Stimulated activated CD8-positive, alpha-beta memory T cell treated with anti-CD3 and anti-CD28 coated beads, Interleukin-4, amount 100 ng/mL, for 24 hours (primary cell): ENCODE results near the gene DPF3.

ENCODE experiments used
- DNase-seq: peaks from one replicate; pipeline ENCODE4 v3.0.0-alpha.2; 2020; ENCODE audit warnings: low read depth

The DPF3 gene

GRCh38 chr14:72893636-72894322 lies at the start of gene DPF3:
DPF3 (minus strand) TSS chr14:72894101; CDS start chr14:72894088, 13 bp downstream.
- DNase-seq = peak; percentile 92

GRCh38 chr14:72942934-72943333 lies 49.0 kb upstream of the DPF3 start:
- DNase-seq = no peak

DNA sequence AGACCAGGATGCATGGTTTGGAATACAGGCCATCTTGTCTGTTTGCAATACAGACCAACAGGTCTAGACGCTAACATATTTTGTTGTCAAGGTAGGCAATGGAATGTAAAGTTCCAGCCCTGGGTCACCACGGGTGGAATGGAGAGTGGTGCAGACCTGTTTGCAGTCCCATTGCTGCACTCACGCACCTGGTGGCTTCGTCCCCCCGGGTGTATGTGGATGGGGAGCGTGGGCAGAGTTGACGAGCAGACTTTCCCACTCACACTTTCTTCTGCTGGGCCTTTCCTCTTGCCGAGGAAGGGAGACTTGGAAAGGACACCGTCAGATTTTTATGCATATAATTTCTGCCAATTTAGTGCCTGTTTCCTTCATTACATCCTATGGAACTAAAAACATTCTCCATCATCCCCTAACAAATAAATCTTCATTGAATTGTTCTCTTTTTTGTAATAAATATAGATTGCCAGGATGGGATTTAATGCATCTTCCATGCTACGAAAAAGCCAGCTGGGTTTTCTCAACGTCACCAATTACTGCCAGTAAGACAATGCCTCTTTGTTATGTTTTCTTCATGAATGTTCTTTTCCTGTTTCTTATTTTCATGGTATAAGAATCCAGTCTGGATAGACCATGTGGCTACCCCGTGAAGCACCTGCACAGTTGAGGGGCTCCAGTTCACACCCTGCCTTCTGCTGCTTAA lies 47.5 kb upstream of the DPF3 start:
- no peak for DNase-seq

- no peak for DNase-seq
These were observed 45.7 kb upstream of the DPF3 start for GRCh38 chr14:72939630-72940029.

DNA sequence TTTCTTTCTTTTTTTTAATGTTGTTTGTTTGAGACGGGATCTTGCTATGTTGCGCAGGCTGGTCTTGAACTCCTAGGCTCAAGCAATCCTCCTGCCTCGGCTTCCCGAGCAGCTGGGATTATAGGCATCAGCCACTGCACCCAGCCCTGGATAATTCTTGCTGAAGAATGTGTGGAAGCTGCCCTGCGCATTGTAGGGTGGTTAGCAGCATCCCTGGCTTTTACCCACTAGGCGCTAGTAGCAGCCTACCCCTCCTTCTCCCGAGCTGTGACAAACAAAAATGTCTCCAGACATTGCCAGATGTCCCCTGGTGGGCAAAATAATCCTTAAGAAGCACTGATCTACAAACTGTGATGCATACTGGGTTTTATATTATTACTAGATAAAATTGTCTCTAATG lies 39.0 kb upstream of the DPF3 start:
- DNase-seq = no peak

GRCh38 chr14:72929316-72930080 lies 35.6 kb upstream of the DPF3 start:
- DNase-seq = no peak

- DNase-seq = no peak
These were observed 35.0 kb upstream of the DPF3 start for GRCh38 chr14:72928872-72929271.

DNA sequence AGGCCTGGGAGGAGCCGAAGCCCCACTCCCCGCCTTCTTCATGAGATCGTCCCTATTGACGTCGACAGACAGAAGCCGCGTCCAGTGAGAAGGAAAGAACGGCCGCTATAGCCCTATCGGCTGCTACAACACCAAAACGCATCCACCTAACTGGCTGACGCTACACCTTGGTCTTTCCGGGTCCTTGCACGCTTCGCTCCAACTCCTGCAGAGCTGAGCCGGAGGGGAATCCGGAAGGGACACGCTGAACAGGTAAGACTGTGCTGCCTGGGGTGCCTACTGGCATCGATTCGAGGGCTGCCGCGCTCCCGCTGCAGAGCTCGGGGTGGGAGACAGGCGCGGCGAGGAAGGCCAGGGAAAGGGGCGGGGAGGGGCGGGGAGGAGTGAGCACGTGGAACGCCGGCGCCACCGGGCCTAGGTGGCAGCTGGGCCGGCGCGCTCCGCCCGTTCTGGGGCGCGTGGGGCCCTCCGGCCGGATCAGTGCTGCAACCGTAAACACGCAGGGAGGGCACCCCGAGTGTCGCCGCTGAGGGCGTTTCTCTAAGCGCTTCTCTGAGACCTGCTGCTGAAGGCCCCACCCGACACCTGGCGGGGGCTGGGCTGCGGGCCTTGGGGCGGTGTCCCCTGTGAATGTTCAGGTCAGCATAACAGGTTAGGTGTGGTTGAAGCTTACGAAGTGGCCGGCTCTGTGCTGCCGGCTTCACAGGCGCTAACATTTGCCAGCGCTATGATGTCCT lies 32.6 kb upstream of the DPF3 start, which contains the start of gene DCAF4:
Gene DCAF4 (plus strand): TSS at position 173 of the 737 bp plus-strand sequence. CDS start 11,515 bp downstream, outside the sequence.
- peak; percentile 91 for DNase-seq

DNA sequence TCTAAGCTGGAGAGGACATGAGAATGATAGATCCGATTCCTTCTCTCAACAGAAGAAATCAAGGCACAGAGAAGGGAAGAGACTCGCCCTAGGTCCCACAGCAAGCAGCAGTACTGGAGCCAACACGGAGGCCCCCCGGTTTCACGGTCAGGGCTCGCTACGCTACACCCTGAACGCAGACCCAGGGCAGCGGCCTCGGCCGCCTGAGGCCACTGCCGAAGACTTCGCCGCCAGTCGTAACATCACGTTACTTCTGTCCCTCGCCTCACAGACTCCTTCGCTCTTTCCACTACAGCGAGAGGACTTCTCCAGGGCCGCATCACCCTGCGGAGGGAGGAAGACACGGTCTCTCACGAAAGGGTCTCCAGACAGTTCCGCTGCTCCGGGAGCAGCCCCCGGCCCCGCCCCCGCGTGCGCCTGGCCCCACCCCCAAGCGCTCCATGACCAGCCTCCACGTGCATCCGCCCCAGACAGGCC lies 32.0 kb upstream of the DPF3 start:
- no peak for DNase-seq

DNA sequence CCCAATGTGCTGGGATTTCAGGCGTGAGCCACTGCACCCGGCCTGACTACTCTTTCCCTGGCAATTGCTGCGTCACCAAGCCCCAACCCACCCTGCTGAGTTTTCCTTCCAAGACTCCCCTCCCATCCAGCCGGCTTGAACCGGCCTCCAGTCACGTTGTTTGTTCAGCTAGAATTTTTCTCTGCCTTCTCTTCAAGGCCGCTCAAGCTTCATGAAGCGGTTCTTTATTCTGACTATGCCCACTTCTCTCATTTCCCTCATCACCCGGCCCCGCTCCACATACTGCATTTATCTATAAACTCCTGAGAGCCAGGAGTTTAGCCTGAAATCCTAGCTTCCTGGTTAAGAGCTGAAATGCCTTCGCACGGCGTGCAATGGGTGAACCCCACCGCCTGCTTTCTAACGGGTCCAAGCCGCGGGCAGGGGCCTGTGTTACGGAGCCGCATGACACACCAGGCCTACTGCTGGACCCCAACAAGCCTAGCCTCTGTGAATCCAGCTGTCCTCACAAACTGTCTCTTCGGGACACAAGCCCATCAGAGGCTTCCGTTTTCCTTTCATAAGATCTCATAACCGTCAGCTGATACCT lies 31.4 kb upstream of the DPF3 start:
- DNase-seq = no peak

- DNase-seq = no peak
These were observed 30.4 kb upstream of the DPF3 start for GRCh38 chr14:72924337-72924736.

DNA sequence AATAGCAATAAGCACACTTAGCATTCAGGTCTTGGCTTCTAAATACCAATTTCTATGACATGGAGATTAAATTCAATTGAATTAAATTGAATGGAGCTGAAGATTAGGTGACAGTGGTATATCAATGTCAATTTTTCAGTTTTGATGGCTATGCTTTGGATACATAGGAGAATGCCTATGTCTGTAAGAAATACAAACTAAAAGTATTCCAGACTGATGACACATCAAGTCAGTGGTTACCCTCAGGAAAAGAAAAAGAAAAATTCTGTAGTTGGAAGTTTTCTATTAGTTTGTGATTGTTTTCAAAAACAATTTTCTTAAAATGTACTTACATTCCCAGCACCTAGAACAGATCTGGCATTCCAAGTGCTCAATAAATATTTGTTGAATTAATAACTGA lies 27.5 kb upstream of the DPF3 start:
- DNase-seq = no peak

DNA sequence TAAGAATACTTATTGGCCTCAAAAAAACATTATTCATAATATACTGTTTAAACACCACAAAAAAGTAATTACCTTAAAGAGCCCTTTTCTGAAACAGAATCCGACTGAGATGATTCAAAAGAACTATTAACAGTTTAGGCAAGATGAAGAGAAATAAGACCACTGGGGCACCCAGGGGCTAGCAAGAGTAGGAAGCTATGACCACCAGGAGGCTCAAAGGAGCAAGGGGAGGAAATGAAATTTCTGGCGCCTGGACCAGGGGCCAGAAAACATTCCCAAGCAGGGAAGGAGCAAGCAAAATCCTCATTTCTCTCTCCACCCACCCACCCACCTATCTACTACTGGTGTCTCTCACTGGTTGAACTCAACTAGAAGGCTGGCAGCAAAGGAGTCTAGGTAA lies 26.1 kb upstream of the DPF3 start:
- DNase-seq = no peak

DNA sequence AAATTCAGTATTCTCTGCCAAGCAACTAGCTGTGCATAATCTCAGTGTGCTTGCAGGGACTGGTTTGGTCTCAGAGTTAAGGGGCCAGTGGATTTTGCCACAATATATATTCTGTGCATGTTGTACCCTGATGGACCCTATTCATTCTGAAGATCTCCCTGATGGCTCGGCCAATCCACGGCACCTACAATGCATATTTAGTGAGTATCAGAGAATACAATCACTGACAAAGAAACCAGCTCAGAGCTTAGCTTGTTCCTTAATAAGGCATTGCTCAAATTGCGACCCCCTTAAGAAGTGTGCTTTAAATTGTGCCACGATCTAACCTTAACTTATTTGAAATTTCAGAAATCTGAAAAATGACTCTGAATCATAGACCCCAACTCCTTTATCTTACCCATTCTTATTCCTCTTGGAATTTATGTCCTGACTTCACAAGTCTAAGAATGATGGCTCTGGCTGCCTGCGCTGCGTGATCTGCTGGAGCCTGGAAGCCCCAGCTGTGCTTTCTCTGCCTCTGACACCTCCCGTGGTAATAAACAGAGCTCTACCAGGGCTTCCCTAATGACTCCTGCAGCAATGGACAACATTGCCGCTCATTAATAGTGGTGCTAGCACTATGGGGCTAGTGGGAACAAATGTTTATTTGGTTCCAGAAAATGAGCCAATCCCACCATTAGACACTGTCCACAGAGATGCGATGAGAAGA lies 23.3 kb upstream of the DPF3 start:
- DNase-seq = no peak

DNA sequence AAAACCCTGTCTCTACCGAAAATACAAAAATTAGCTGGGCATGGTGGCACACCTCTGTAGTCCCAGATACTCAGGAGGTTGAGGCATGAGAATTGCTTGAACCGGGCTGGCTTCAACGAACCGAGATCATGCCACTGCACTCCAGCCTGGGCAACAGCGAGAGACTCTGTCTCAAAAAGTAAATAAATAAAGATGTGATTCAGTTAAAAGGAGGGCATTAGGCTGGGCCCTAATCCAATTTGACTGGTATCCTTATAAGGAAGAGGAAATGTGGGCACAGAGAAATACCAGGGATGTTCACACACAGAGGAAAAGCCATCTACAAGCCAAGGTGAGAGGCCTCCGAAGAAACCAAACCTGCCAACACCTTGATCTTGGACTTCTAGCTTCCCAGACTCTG lies 22.3 kb upstream of the DPF3 start:
- DNase-seq = no peak

DNA sequence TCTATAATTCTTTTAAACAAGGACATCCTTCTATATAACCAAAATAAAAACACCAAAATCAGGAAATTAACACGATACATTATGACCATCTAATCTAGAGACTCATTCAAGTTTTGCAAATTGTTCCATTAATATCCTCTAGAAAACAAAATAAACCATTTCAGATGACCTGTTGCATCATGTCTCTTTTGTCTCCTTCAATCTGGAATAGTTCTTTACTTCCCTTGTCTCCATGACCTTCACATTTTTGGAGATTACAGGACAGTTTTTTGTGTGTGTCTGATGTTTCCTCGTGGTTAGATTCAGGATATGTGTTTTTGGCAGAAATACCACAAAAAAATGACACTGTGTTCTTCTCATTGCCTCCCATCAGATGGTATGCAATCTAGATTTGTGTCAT lies 19.9 kb upstream of the DPF3 start:
- DNase-seq = no peak

GRCh38 chr14:72909163-72909562 lies 15.3 kb upstream of the DPF3 start:
- DNase-seq = no peak

DNA sequence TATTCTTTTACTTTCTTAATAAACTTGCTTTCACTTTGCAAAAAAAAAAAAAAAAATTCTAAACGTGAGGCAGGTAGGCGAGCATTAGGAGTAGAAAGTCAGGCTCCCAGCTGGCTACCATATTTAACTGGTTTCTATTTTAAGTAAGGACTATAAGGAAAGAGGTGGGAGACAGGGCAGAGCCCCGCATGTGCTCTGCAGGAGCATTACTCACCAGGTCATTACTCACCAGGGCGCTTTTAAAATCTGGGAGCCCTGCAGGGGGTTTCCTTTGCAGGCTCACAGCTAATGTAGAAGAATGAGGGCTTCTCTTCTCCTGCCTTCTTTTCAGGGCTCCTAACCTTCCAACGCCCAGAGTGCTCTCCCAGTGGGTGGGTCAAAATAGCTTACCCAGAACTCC lies 14.0 kb upstream of the DPF3 start:
- no peak for DNase-seq

DNA sequence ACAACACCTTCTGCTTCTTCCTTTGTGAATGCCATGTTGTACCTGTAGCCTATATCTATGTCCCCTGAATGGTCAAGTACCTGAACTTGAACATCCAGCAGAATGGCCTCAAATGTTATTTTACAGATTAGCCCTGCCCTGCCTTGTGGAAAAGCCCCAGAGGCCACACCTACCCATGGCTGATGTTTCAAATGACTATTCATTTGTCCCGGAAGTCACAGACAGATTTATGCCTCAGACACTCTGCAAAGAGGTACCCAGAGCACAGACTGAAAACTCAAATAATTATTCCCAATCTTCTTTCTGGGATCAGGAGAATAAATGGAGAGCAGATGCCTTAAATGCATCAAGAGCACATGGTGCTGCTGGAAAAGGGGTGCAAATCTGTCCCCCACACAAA lies 13.0 kb upstream of the DPF3 start:
- no peak for DNase-seq

GRCh38 chr14:72906316-72906715 lies 12.4 kb upstream of the DPF3 start:
- DNase-seq = no peak
